Liver (tissue), 9 donors: ENCODE measurements around the gene ZDHHC14. TPM values are rescaled to one million over a fixed set of nuclear protein-coding genes. Genes with fewer than 3 reads are reported as not detected.

Source experiments
- DNase-seq: peaks from one replicate; pipeline ENCODE4 v3.0.0-alpha.2; 2017; ENCODE audit warnings: low spot score
- H3K27ac ChIP-seq, 2 donors: one replicate each; pipeline ENCODE4 v1.7.0; 2013; ENCODE audit warnings: inconsistent platforms in 2 of 2, low read length in 2 of 2, control low read depth in 1 of 2, low read depth in 1 of 2, mild to moderate bottlenecking in 1 of 2
- H3K27me3 ChIP-seq, 4 donors: one replicate each; pipeline versions ENCODE4 v1.6.1 to v1.7.0; 2013; ENCODE audit warnings: low read length in 3 of 4, inconsistent platforms in 1 of 4, mild to moderate bottlenecking in 1 of 4, moderate library complexity in 1 of 4; ENCODE audit not compliant: control insufficient read depth in 4 of 4, insufficient read depth in 4 of 4
- H3K36me3 ChIP-seq, 4 donors: one replicate each; pipeline versions ENCODE4 v1.6.1 to v1.7.0; 2013; ENCODE audit warnings: low read length in 3 of 4, mild to moderate bottlenecking in 3 of 4, low read depth in 1 of 4, moderate library complexity in 1 of 4; ENCODE audit not compliant: control insufficient read depth in 4 of 4, insufficient read depth in 3 of 4
- H3K4me1 ChIP-seq, 4 donors: one replicate each; pipeline versions ENCODE4 v1.6.1 to v1.7.0; 2013; ENCODE audit warnings: low read length in 3 of 4, mild to moderate bottlenecking in 3 of 4, moderate library complexity in 1 of 4; ENCODE audit not compliant: control insufficient read depth in 4 of 4, insufficient read depth in 4 of 4
- H3K4me3 ChIP-seq, 3 donors: one replicate each; pipeline versions ENCODE4 v1.6.1 to v1.7.0; 2013; ENCODE audit warnings: low read length in 3 of 3, control low read depth in 1 of 3, low read depth in 1 of 3, mild to moderate bottlenecking in 1 of 3
- H3K9ac ChIP-seq, 2 donors: one replicate each; pipeline ENCODE4 v1.7.0; 2013; ENCODE audit warnings: low read length in 2 of 2, mild to moderate bottlenecking in 2 of 2, moderate library complexity in 2 of 2, control low read depth in 1 of 2, low read depth in 1 of 2
- H3K9me3 ChIP-seq, 4 donors: one replicate each; pipeline versions ENCODE4 v1.6.1 to v1.7.0; 2013; ENCODE audit warnings: low read length in 3 of 4; ENCODE audit not compliant: control insufficient read depth in 4 of 4
- FOXA2 ChIP-seq: IDR thresholded peaks from 2 replicates; pipeline ENCODE4 v1.6.1; 2016; ENCODE audit warnings: antibody characterized with exemption
- HNF4G ChIP-seq: IDR thresholded peaks from 2 replicates; pipeline ENCODE4 v1.6.1; 2016; ENCODE audit warnings: antibody characterized with exemption
- JUND ChIP-seq, 2 donors: IDR thresholded peaks; 2 replicates each; pipeline ENCODE4 v1.6.1; 2016; ENCODE audit warnings: antibody characterized with exemption in 2 of 2
- MAX ChIP-seq: IDR thresholded peaks from 2 replicates; pipeline ENCODE4 v1.6.1; 2016; ENCODE audit warnings: antibody characterized with exemption
- NR2F2 ChIP-seq: IDR thresholded peaks from 2 replicates; pipeline ENCODE4 v1.6.1; 2016; ENCODE audit warnings: antibody characterized with exemption
- RAD21 ChIP-seq, 2 donors: IDR thresholded peaks; 2 replicates each; pipeline ENCODE4 v1.6.1; 2016; ENCODE audit warnings: antibody characterized with exemption in 2 of 2, mild to moderate bottlenecking in 2 of 2
- REST ChIP-seq: IDR thresholded peaks from 2 replicates; pipeline ENCODE4 v1.6.1; 2016; ENCODE audit warnings: antibody characterized with exemption, mild to moderate bottlenecking
- TAF1 ChIP-seq: conservative IDR thresholded peaks from 2 replicates; pipeline ENCODE4 v1.6.1; 2016; ENCODE audit warnings: antibody characterized with exemption, mild to moderate bottlenecking
- WGBS: extraction: QIAGEN DNeasy Blood & Tissue Kit; methylation state at CpG from one replicate; pipeline ENCODE4 v1.1.7; 2013; 5-methylcytosine and 5-hydroxymethylcytosine counted together
- polyA plus RNA-seq, 2 donors: library from polyadenylated mRNA; stranded (reverse) in 1 of 2; unstranded in 1 of 2; fragments of 200-250 nt in 1 of 2; fragments of >200 nt in 1 of 2; fragmentation: Nextera tagmentation in 1 of 2; extraction: Ambion mirVana in 1 of 2; gene quantifications; one replicate each; pipeline versions ENCODE4 v1.2.1 to v1.2.3, GENCODE V29; 2013 to 2015
- total RNA-seq, 2 donors: library from RNA; depleted of rRNA; stranded (reverse); fragments of >200 nt; gene quantifications; one replicate each; pipeline ENCODE4 v1.2.3, GENCODE V29; 2014
- TF ChIP-seq, protein P1 (sequence below): fragments of 150-350 bp; IDR thresholded peaks from 2 replicates; pipeline ENCODE4 v1.5.1; 2017; ENCODE audit warnings: improper control_type of control experiment, low read depth, low read length; ENCODE audit not compliant: missing input control
- donor health status: healthy.
- donor health status: healthy.
- donor health status: healthy.
- donor health status: healthy.
- donor health status: healthy.

The ZDHHC14 gene
- total and polyA plus RNA-seq, 4 donors, result 4.4 to 11.7 (median 8.4) TPM

DNA sequence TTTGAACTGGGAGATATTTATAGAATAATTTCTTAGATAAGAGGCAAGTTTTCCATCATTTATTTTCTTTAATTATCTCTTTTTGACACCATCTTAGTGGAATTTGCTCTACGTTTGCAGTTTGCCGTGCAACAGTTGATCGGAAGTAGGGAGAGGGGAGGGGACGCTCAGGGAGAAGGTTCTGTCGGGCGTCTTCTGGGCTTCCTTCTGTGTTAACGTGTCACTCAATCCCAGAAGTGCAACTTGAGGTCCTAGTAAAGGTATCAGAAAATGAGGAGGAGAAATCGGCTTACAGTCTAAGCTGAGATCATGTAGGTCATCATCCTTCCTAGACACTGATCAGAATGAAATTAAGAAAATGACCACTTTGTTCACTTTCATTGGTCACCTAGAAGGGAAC lies 293.1 kb downstream of the ZDHHC14 start:
- Histone ChIP-seq H3K36me3 (peaks cover 0 to 5% (median 0%) of the 10 kb centered on the region in 4 donors), H3K27ac (no peak overlapping the region)
- 94% methylated on average over 8 of the region's 8 CpGs for WGBS

GRCh38 chr6:157675831-157676230 lies 294.8 kb downstream of the ZDHHC14 start:
- Histone ChIP-seq H3K4me1 (peaks cover 0 to 1% (median 0%) of the 10 kb centered on the region in 4 donors), H3K4me3 (no peak overlapping the region), H3K9ac (no peak overlapping the region), H3K36me3 (peaks cover 0 to 5% (median 0%) of the 10 kb centered on the region in 4 donors), H3K9me3 (no peaks in the 10 kb centered on the region), H3K27me3 (no peaks in the 10 kb centered on the region), H3K27ac (no peak overlapping the region)
- no peak for TF ChIP-seq MAX
- TF ChIP-seq, protein P1, sequence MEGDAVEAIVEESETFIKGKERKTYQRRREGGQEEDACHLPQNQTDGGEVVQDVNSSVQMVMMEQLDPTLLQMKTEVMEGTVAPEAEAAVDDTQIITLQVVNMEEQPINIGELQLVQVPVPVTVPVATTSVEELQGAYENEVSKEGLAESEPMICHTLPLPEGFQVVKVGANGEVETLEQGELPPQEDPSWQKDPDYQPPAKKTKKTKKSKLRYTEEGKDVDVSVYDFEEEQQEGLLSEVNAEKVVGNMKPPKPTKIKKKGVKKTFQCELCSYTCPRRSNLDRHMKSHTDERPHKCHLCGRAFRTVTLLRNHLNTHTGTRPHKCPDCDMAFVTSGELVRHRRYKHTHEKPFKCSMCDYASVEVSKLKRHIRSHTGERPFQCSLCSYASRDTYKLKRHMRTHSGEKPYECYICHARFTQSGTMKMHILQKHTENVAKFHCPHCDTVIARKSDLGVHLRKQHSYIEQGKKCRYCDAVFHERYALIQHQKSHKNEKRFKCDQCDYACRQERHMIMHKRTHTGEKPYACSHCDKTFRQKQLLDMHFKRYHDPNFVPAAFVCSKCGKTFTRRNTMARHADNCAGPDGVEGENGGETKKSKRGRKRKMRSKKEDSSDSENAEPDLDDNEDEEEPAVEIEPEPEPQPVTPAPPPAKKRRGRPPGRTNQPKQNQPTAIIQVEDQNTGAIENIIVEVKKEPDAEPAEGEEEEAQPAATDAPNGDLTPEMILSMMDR, result no peak
- TF ChIP-seq REST, result no peak
- TF ChIP-seq JUND (IDR thresholded peaks at IDR 0.05), result no peak
- no peak for TF ChIP-seq RAD21 (IDR thresholded peaks at IDR 0.05)
- TF ChIP-seq NR2F2, result no peak
- DNase-seq, result no peak
- 78% methylated on average over 7 of the region's 7 CpGs for WGBS

More for the DNA sequence above, 293.1 kb downstream of the ZDHHC14 start:
- H3K9me3 ChIP-seq, result no peaks in the 10 kb centered on the region
- DNase-seq, result no peak
- no peak overlapping the region for H3K4me3 ChIP-seq
- H3K27me3 ChIP-seq, result no peaks in the 10 kb centered on the region
- TF ChIP-seq MAX (no peak), FOXA2 (no peak), HNF4G (no peak), JUND (IDR thresholded peaks at IDR 0.05) (no peak), REST (no peak), TAF1 (no peak)
- H3K9ac ChIP-seq, result no peak overlapping the region
- peaks cover 0 to 8% (median 0%) of the 10 kb centered on the region in 4 donors for H3K4me1 ChIP-seq
